ENCODE measurements around the gene CHMP2B. TPM values are rescaled to one million over a fixed set of nuclear protein-coding genes. Genes with fewer than 3 reads are reported as not detected.

CHMP2B gene
- total RNA-seq, 1 experiment from 2014 or later: 54.3 TPM

DNA sequence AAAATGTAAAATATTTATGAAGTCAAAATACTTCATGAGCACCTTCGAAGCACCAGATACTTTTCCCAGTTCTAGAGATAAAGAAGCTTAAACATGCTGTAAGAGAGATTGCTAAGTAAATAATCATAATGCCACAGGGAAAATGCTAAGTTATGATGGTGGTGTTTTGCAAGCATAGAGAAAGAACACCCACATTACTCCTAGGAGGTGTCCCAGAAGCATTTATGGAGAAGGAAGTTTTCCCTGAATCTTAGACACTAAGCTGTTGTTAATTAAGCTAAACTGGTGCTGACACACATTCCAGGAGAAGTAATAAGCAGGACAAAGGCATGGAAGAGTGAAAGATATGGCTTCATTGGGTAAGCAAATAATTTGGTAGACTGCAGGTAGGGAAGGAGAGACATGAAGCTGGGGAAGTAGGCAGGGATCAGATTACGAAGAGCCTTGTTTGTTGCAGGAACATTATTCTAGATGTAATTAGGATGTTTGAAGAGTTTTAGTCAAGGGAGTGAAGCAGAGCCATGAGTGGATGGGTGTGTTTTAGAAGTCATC lies 40.4 kb upstream of the CHMP2B start (continued):
- TF ChIP-seq SIN3A (IDR thresholded peaks at IDR 0.05; ENCODE audit: low read depth) (no peak), ZFX (IDR thresholded peaks at IDR 0.05) (no peak), POLR2AphosphoS5 (IDR thresholded peaks at IDR 0.05; ENCODE audit: low read depth, low read length) (no peak), CEBPB (IDR thresholded peaks at IDR 0.05; ENCODE audit: low read depth) (no peak), POLR2A (IDR thresholded peaks at IDR 0.05; ENCODE audit: borderline replicate concordance, extremely low read depth, insufficient read depth, insufficient read length) (no peak), TCF7L2 (IDR thresholded peaks at IDR 0.05; ENCODE audit: borderline replicate concordance, extremely low read depth, insufficient read depth, insufficient read length) (no peak), JUND (IDR thresholded peaks at IDR 0.05) (no peak), FOSL1 (IDR thresholded peaks at IDR 0.05; ENCODE audit: low read depth) (no peak), EGR1 (IDR thresholded peaks at IDR 0.05; ENCODE audit: low read depth) (no peak), EZH2 (IDR thresholded peaks at IDR 0.05) (no peak), ELF1 (IDR thresholded peaks at IDR 0.05; ENCODE audit: borderline replicate concordance, low read depth) (no peak)
- TF ChIP-seq, protein P1, sequence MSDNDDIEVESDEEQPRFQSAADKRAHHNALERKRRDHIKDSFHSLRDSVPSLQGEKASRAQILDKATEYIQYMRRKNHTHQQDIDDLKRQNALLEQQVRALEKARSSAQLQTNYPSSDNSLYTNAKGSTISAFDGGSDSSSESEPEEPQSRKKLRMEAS (IDR thresholded peaks at IDR 0.05): no peak

GRCh38 chr3:87191175-87191574 lies 35.9 kb upstream of the CHMP2B start:
- Histone ChIP-seq H4K20me1 (ENCODE audit: insufficient read depth) (no peaks in the 10 kb centered on the region), H3K27me3 (ENCODE audit: insufficient read depth, low read length) (no peaks in the 10 kb centered on the region), H2AFZ (ENCODE audit: low read depth, low read length, poor library complexity, severe bottlenecking) (no peak overlapping the region), H3K36me3 (ENCODE audit: control insufficient read depth in 1 of 2, insufficient read depth in 2 of 2, low read length in 2 of 2) (no peaks in the 10 kb centered on the region), H3K4me2 (ENCODE audit: low read length) (no peak overlapping the region), H3K9me2 (ENCODE audit: insufficient read depth) (no peaks in the 10 kb centered on the region), H3K79me2 (ENCODE audit: insufficient read depth, low read length) (no peaks in the 10 kb centered on the region), H3K4me1 (ENCODE audit: control insufficient read depth in 1 of 2, insufficient read depth in 2 of 2, low read length in 2 of 2) (no peaks in the 10 kb centered on the region), H3K9me3 (ENCODE audit: control insufficient read depth in 1 of 2, insufficient read depth in 1 of 2, low read depth in 1 of 2, low read length in 2 of 2) (no peaks in the 10 kb centered on the region), H3K9ac (ENCODE audit: low read length) (no peak overlapping the region), H3K27ac (ENCODE audit: low read depth, low read length) (no peak overlapping the region), H3K4me3 (replicated peaks in 1 of 2; ENCODE audit: low read depth in 1 of 2, low read length in 2 of 2) (no peak overlapping the region)
- no peak for DNase-seq (ENCODE audit: low read depth, low spot score)
- no peak for ATAC-seq
- ChIA-PET CTCF (no interaction called here), RAD21 (ENCODE audit: low non-redundant PET in 1 of 2, low total read pairs in 2 of 2, uncharacterized antibody in 2 of 2, unreplicated experiment in 2 of 2) (no interaction called here), POLR2A (no interaction called here)
- intact Hi-C loops (cut with micrococcal nuclease): no loop called here
- no TSS peak for BruUV-seq (replicated peaks)
- TF ChIP-seq EZH2 (IDR thresholded peaks at IDR 0.05) (no peak), TCF7L2 (IDR thresholded peaks at IDR 0.05; ENCODE audit: borderline replicate concordance, extremely low read depth, insufficient read depth, insufficient read length) (no peak), YY1 (IDR thresholded peaks at IDR 0.05; ENCODE audit: extremely low read depth, insufficient replicate concordance, low read depth, low read length) (no peak), FOSL1 (IDR thresholded peaks at IDR 0.05; ENCODE audit: low read depth) (no peak), POLR2AphosphoS5 (IDR thresholded peaks at IDR 0.05; ENCODE audit: low read depth, low read length) (no peak), EZH2phosphoT487 (IDR thresholded peaks at IDR 0.05; ENCODE audit: borderline replicate concordance) (no peak), CEBPB (IDR thresholded peaks at IDR 0.05; ENCODE audit: low read depth) (no peak), ELF1 (IDR thresholded peaks at IDR 0.05; ENCODE audit: borderline replicate concordance, low read depth) (no peak), CTCF (IDR thresholded peaks at IDR 0.05 in 2 of 3, conservative IDR thresholded peaks at IDR 0.05 in 1 of 3; ENCODE audit: borderline replicate concordance in 1 of 3, insufficient read depth in 1 of 3, low read depth in 2 of 3, low read length in 2 of 3) (no peak), RAD21 (IDR thresholded peaks at IDR 0.05; ENCODE audit: low read depth) (no peak), JUND (IDR thresholded peaks at IDR 0.05) (no peak), SIN3A (IDR thresholded peaks at IDR 0.05; ENCODE audit: low read depth) (no peak), ZBTB33 (IDR thresholded peaks at IDR 0.05; ENCODE audit: extremely low read depth, insufficient replicate concordance, low read length) (no peak), SRF (IDR thresholded peaks at IDR 0.05; ENCODE audit: low read depth) (no peak)
- TF ChIP-seq, protein P1 (IDR thresholded peaks at IDR 0.05): no peak
- TF ChIP-seq, protein P2, sequence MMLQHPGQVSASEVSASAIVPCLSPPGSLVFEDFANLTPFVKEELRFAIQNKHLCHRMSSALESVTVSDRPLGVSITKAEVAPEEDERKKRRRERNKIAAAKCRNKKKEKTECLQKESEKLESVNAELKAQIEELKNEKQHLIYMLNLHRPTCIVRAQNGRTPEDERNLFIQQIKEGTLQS (IDR thresholded peaks at IDR 0.05): no peak

Data from HCT116 (cell line).